Suppressor macrophage treated with lipopolysaccharide for 4 hours (primary cell): ENCODE results near the gene HS3ST4.

Experiments
- DNase-seq: peaks from one replicate; pipeline ENCODE4 v3.0.0-alpha.2; 2020

The HS3ST4 gene

DNA sequence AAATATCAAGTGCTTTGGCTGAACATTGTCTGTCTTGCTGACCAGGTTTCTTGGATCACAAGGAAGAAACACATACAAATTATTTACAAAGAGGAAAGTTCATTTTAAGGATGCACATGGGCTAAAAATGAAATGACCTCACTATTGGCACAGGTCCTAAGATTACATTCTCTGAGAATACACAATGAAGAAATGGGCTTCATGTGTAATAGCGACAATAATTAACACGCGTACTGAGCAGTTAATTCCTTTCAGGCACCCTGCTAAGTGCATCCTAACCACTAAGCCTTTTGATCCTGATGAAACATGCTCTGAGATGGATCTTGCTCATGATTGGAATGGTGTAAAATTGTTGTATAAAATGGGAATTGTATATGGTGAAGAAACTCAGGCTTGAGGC, 429.0 kb downstream of the HS3ST4 start:
- DNase-seq: no peak

GRCh38 chr16:26128296-26128695, 436.5 kb downstream of the HS3ST4 start:
- DNase-seq: no peak

DNA sequence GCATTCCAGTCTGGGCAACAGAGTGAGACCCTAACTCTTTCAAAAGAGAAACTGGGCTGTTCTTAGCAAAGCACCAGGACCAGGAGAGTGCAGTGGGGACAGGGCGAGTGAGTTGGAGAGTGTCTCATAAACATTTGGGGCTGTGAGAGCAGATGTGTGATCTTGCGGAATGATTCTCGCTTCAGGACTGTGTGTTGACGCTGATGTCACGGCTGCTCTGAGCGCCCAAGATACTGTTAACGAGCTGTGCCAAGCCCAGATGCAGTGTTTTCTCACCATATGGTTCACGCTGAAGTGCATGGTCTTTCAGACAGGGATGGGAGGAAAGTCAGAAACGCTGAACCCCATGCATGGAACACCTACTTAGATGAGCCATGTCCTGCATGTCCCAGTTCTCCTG, 438.2 kb downstream of the HS3ST4 start:
- no peak for DNase-seq

- no peak for DNase-seq
Observed at GRCh38 chr16:26133416-26134093, 441.8 kb downstream of the HS3ST4 start.

GRCh38 chr16:26134588-26134987, 442.8 kb downstream of the HS3ST4 start:
- no peak for DNase-seq

GRCh38 chr16:26137956-26138355, 446.2 kb downstream of the HS3ST4 start:
- DNase-seq: no peak

DNA sequence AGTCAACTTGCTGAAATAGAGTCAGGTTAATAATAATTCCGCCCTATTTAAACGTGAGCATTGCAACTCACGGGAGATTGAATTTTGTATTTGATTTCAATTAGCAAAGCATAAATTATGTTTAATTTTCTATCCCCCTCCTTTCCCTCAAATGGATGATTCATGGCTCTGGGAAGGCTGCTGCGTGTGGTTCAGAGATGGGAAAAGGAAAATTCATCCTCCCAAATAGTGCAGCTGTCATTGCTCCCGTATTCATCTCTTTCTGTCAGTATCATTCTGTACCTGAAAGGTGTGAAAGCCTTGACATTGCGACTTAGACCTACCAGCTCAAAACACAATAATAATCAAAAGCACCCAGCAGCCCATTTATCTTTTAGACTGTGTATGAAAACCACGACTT, 447.3 kb downstream of the HS3ST4 start:
- DNase-seq: no peak

- no peak for DNase-seq
Observed at GRCh38 chr16:26139884-26140283, 448.1 kb downstream of the HS3ST4 start.

DNA sequence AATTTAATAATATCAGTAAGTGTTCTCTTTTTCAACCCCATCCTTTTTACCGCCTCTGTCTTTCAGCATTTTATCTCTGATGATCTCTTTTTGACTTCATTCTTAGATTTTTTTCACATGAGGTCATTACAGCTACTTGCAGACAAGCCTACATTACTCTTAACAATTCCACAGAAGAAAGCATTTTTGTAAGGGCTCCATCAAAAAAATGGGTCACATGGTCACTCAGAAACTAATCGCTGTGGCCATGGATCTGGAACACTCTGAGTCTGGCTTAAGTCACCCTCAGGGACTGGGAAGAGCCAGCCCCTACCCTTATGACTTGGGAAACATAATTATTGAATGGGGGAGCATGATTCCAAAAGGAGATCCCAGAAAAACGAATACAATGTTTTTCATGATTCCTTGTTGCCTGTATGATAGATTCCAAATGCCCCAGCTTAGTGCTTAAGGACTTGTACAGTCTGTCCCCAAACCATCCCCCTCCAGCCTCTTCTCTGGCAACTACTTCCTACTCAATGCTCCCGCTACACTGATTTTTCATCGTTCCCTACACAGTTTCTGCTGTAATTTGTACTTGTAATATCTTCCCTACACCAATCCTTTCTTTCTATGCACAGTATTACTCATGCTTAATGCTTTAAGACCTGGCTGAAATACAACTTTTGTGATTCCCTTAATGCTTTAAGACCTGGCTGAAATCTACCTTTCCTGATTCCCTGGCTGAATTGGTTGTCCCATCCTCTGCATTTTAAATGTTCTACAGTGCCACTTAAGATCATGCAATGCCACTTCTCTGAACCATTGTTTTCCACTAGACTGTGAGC, 457.8 kb downstream of the HS3ST4 start:
- no peak for DNase-seq

GRCh38 chr16:26155221-26155620, 463.5 kb downstream of the HS3ST4 start:
- no peak for DNase-seq

GRCh38 chr16:26157319-26157718, 465.6 kb downstream of the HS3ST4 start:
- DNase-seq: no peak

GRCh38 chr16:26158142-26158759, 466.5 kb downstream of the HS3ST4 start:
- no peak for DNase-seq

DNA sequence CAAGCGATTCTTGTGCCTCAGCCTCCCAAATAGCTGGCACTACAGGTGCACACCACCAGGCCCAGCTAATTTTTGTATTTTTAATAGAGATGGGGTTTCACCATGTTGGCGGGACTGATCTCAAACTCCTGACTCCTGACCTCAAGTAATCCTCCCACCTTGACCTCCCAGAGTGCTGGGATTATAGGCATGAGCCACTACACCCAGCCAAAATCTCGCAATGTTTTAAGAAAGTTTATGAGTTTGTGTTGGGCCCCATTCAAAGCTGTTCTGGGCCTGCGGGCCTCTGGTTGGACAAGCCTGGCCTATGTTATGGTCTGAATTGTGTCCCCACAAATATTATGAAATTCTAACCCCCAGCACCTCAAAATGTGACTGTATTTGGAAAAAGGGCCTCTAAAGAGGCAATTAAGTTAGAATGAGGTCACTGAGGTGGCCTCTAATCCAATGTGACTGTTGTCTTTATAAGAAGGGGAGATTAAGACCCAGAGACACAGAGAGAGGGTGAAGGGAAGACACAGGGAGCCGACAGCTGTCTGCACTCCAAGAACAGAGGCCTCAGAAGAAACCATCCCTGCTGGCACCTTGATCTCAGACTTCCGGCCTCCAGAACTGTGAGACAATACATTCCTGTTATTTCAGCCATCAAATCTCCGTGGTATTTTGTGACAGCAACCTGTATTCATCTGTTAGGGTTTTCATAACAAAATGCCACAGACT, 469.9 kb downstream of the HS3ST4 start:
- DNase-seq: no peak

- no peak for DNase-seq
Observed at GRCh38 chr16:26169473-26169872, 477.7 kb downstream of the HS3ST4 start.

DNA sequence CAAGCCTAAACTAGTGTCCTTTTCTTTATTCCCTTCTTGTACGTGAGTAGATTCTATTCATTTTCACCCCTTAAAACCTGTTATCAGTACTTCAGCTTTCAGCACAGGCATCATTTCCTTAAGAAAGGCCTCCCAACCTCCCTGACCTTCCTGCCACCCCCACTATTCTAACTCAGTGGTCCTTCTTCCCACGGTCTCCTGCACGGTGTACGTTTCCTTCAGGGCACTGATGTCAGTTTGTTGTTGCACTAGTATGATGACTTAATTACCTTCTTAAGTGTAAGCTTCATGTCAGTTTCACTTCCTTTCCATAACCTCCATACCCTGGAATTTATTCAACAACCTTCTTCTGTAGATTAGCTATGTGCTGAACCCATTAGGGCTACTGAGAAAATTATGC, 484.2 kb downstream of the HS3ST4 start:
- DNase-seq: no peak

GRCh38 chr16:26177438-26177837, 485.7 kb downstream of the HS3ST4 start:
- no peak for DNase-seq

- no peak for DNase-seq
Observed at GRCh38 chr16:26178298-26178697, 486.5 kb downstream of the HS3ST4 start.

DNA sequence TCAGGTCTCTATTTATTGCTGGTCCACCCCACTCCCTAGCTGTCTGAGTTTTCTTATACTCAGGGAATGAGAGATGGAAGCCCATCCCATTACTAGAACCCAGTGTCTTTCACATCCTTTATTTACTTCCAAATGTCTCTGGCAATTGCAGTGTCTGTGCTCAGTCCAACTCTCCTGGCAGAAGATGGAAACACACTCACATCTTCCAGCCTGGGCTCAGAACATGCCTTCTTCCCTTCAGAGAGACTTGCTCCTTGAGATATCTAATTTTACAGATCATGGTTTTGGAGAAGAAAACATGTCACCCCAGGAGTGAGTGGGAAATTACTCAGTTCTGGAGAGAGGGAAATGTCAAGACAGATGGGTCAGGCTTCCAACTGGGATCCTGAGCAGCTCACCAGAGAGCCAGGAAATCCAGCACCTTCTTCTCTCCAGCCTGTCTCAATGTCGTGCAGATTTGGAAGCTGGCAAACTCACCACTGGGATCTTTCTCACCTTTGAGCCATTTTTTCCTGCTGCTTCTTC, 494.4 kb downstream of the HS3ST4 start:
- DNase-seq: no peak
